Adrenal gland (tissue), 5 donors: ENCODE results near the gene RGS9.

ENCODE experiments used
- CTCF ChIP-seq, 6 experiments: fragments of 450-650 bp in 4 of 6; fragments of 200-600 bp in 2 of 6; sonication (generic) in 1 of 6; IDR thresholded peaks; 1 replicate in 5 of 6; 2 replicates in 1 of 6; pipeline versions ENCODE4 v1.5.1 to v1.8.0; 2016 to 2021; ENCODE audit warnings: antibody characterized with exemption in 6 of 6, mild to moderate bottlenecking in 2 of 6, moderate library complexity in 1 of 6
- POLR2A ChIP-seq, 2 donors: fragments of 450-650 bp; IDR thresholded peaks; one replicate each; pipeline ENCODE4 v1.6.1; 2017; ENCODE audit warnings: antibody characterized with exemption in 2 of 2, mild to moderate bottlenecking in 2 of 2, moderate library complexity in 1 of 2
- donor health status: DM: no; HTN: no; CAD: no.

GRCh38 chr17:65093930-65094329, 43.2 kb upstream of the RGS9 start:
- no peak for TF ChIP-seq CTCF (IDR thresholded peaks at IDR 0.05)
- no peak for TF ChIP-seq POLR2A (IDR thresholded peaks at IDR 0.05)
